CD4-positive, alpha-beta T cell (primary cell): ENCODE measurements around the gene KCNQ1. TPM values are rescaled to one million over a fixed set of nuclear protein-coding genes. Genes with fewer than 3 reads are reported as not detected.

ENCODE experiments used
- ATAC-seq: fragments of 200-7000 bp; cut with Tn5 transposase; one replicate; pipeline ENCODE4 v1.10.0; 2022; ENCODE audit warnings: mild to moderate bottlenecking; ENCODE audit not compliant: poor library complexity
- CTCF ChIA-PET: fragments of 350-600 bp; sonication (Branson Sonifier 250); formaldehyde crosslinking; loops from one replicate; lab custom pipeline; 2021; ENCODE audit warnings: antibody characterized with exemption, inconsistent platforms; lab: Charles Lee
- POLR2A ChIA-PET: fragments of 350-600 bp; sonication (Branson Sonifier 250); formaldehyde crosslinking; loops from one replicate; lab custom pipeline; 2021; ENCODE audit warnings: antibody characterized with exemption, inconsistent platforms; lab: Charles Lee
- DNase-seq, 14 experiments: peaks; one replicate each; pipeline ENCODE4 v3.0.0-alpha.2; 2013 to 2020; ENCODE audit warnings: mixed read lengths in 2 of 14
- H3K27ac ChIP-seq, 2 donors: one replicate each; pipeline versions ENCODE4 v1.5.1 to v1.7.0; 2013; ENCODE audit warnings: low read length in 2 of 2, low read depth in 1 of 2, mild to moderate bottlenecking in 1 of 2
- H3K27me3 ChIP-seq, 2 experiments: 1 replicate in 1 of 2; 2 replicates in 1 of 2; pipeline versions ENCODE4 v1.6.1 to v1.7.0; 2013; ENCODE audit warnings: low read length in 2 of 2, control low read depth in 1 of 2, mild to moderate bottlenecking in 1 of 2, moderate library complexity in 1 of 2; ENCODE audit not compliant: insufficient read depth in 2 of 2, control insufficient read depth in 1 of 2
- H3K36me3 ChIP-seq: one replicate; pipeline ENCODE4 v1.6.1; 2013; ENCODE audit warnings: low read length, control low read depth; ENCODE audit not compliant: insufficient read depth
- H3K4me1 ChIP-seq: one replicate; pipeline ENCODE4 v1.6.1; 2013; ENCODE audit warnings: low read length, control low read depth; ENCODE audit not compliant: insufficient read depth
- H3K4me3 ChIP-seq: one replicate; pipeline ENCODE4 v1.5.1; 2013; ENCODE audit warnings: mild to moderate bottlenecking, low read length, moderate library complexity
- H3K9me3 ChIP-seq, 2 experiments: 1 replicate in 1 of 2; 2 replicates in 1 of 2; pipeline versions ENCODE4 v1.6.1 to v1.7.0; 2013; ENCODE audit warnings: low read length in 2 of 2, mild to moderate bottlenecking in 2 of 2, control low read depth in 1 of 2, moderate library complexity in 1 of 2; ENCODE audit not compliant: control insufficient read depth in 1 of 2, insufficient read depth in 1 of 2
- H3K27ac Mint-ChIP-seq: one replicate; pipeline ENCODE4 v1.8.0; 2020; ENCODE audit warnings: mixed read lengths
- H3K27me3 Mint-ChIP-seq: one replicate; pipeline ENCODE4 v1.8.0; 2021; ENCODE audit warnings: mixed read lengths
- H3K36me3 Mint-ChIP-seq: one replicate; pipeline ENCODE4 v1.8.0; 2021; ENCODE audit warnings: low read depth, mixed read lengths
- H3K4me1 Mint-ChIP-seq: one replicate; pipeline ENCODE4 v1.8.0; 2021; ENCODE audit warnings: low read depth, mixed read lengths
- H3K4me3 Mint-ChIP-seq: one replicate; pipeline ENCODE4 v1.8.0; 2020; ENCODE audit warnings: mild to moderate bottlenecking, mixed read lengths
- H3K9me3 Mint-ChIP-seq: one replicate; pipeline ENCODE4 v1.8.0; 2020; ENCODE audit warnings: mixed read lengths
- intact Hi-C, 2 experiments: fragments of 100-400 bp; cut with DNase I in 1 of 2; cut with micrococcal nuclease in 1 of 2; formaldehyde crosslinking; loops; one replicate each; pipeline versions ENCODE4 v1.15.1 to v1.9.0; 2023 to 2025; cut with DNase I, micrococcal nuclease
- total RNA-seq, 174 experiments: library from RNA in 2 of 174; stranded (reverse) in 2 of 174; gene quantifications; one replicate each; pipeline ENCODE4 v1.2.3 and lab custom pipeline; 2021 to 2026
- TF ChIP-seq, protein P1 (sequence below): fragments of 200-600 bp; IDR thresholded peaks from one replicate; pipeline ENCODE4 v1.8.0; 2022; ENCODE audit warnings: antibody characterized with exemption, mild to moderate bottlenecking

Gene KCNQ1
- total RNA-seq, 2 experiments from 2014 or later: 31.3 to 33.1 TPM

DNA sequence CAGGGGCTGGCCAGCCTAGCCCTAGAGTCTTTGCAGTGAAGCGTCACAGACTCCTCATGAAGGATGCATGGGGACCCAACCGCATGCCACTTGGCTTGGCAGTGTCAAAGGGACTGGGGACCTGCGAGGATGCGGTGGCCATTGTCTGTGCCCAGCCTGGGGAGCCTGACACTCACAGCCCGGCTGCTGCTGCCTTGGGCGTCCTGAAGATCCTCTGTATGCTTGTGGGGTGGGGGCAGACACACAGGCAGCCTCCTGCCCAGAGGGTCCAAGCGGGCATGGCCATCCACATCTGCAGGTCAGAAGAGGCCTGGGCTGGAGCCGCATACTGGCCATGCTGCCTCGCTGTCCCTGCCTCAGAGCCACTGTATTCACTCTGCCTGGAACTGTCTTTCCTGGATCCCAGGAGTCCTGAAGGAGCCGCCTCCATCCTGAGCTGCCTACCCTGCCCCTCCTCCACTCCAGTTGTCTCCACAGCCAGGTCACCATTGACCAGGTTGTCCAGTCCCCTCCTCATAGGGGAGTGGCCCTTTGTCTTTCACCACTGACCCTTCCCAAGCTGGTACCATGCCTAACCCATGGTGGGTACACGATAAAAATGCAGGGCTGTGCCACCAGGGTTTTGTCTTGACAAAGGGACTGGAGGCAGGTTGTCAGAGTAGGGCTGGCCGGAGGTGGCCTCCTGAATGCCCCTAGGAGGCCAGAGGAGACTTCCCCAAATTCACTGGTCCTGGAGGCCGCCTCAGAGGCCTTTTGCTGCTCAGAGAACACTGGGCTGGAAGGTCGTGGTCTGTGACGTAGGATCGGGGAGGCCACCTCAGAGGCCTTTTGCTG lies 148.0 kb downstream of the KCNQ1 start:
- intact Hi-C loops: no loop called here
- Histone ChIP-seq H3K9me3 (peaks cover 0 to 17% of the 10 kb centered on the region in 2 experiments), H3K4me1 (no peaks in the 10 kb centered on the region), H3K27me3 (no peaks in the 10 kb centered on the region), H3K4me3 (no peak overlapping the region), H3K27ac (no peak overlapping the region), H3K36me3 (peaks cover 22% of the 10 kb centered on the region)
- TF ChIP-seq, protein P1, sequence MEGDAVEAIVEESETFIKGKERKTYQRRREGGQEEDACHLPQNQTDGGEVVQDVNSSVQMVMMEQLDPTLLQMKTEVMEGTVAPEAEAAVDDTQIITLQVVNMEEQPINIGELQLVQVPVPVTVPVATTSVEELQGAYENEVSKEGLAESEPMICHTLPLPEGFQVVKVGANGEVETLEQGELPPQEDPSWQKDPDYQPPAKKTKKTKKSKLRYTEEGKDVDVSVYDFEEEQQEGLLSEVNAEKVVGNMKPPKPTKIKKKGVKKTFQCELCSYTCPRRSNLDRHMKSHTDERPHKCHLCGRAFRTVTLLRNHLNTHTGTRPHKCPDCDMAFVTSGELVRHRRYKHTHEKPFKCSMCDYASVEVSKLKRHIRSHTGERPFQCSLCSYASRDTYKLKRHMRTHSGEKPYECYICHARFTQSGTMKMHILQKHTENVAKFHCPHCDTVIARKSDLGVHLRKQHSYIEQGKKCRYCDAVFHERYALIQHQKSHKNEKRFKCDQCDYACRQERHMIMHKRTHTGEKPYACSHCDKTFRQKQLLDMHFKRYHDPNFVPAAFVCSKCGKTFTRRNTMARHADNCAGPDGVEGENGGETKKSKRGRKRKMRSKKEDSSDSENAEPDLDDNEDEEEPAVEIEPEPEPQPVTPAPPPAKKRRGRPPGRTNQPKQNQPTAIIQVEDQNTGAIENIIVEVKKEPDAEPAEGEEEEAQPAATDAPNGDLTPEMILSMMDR: no peak
- DNase-seq (no peak), ATAC-seq (no peak)
- ChIA-PET POLR2A (no interaction called here), CTCF (no interaction called here)
- no peaks in the 10 kb centered on the region for H3K4me1 Mint-ChIP-seq
- H3K27me3 Mint-ChIP-seq: no peaks in the 10 kb centered on the region
- H3K4me3 Mint-ChIP-seq: no peak overlapping the region
- no peak overlapping the region for H3K27ac Mint-ChIP-seq
- peaks cover 97% of the 10 kb centered on the region for H3K36me3 Mint-ChIP-seq
- peaks cover 7% of the 10 kb centered on the region for H3K9me3 Mint-ChIP-seq

DNA sequence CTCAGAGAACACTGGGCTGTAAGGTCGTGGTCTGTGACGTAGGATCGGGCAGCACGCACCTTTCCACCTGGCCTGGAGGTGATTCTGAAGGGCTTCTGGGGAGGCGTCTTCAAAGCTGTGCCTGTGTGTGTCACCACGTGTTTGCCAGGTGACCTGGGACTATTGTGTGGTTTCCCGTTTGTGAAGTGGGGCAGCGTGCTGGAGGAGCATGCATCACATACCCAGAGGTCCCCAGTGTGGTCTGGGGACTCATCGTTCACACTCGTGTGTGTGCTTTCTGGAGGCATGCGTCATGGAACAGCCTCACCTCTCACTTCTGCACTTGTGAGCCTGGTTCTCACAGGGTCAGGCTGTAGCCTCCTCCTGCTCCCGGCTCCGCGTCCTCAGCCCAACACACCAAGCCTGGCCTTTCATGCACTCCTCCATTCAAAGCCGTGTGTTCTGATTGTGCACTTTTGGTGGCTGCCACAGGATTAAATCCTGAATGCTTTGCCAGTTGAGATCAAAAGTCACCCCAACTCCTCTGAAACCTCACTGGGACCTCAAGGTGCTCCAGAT lies 148.7 kb downstream of the KCNQ1 start:
- peaks cover 7% of the 10 kb centered on the region for H3K9me3 Mint-ChIP-seq
- TF ChIP-seq, protein P1: no peak
- intact Hi-C loops: no loop called here

DNA sequence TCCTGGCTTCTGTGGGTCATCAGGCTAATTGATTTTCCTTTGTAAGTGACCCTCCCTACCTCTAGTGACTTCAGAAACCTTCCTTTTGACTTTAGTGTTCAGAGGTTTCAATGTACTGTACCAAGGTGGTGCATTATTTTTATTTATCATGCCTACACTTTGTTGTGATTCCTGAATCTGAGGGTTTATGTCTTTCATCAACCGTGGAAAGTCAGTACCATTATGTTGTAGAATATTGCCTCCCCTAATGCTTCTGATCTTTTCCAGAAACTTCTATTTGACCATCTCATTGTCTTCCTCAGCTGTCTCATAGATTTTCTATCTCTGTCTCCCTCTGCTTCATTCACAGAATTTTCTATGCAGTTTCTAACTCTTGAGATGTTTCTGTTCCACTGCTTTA lies 149.5 kb downstream of the KCNQ1 start:
- ATAC-seq: no peak
- Mint-ChIP-seq H3K4me3 (no peak overlapping the region), H3K36me3 (peaks cover 96% of the 10 kb centered on the region), H3K9me3 (peaks cover 7% of the 10 kb centered on the region), H3K4me1 (no peaks in the 10 kb centered on the region), H3K27me3 (no peaks in the 10 kb centered on the region), H3K27ac (no peak overlapping the region)
- peaks cover 14% of the 10 kb centered on the region for H3K36me3 ChIP-seq
- ChIA-PET CTCF (no interaction called here), POLR2A (no interaction called here)
- H3K4me1 ChIP-seq: no peaks in the 10 kb centered on the region
- peaks cover 5 to 17% of the 10 kb centered on the region in 2 experiments for H3K9me3 ChIP-seq
- no peak for DNase-seq
- TF ChIP-seq, protein P1: no peak
- intact Hi-C loops: no loop called here
- H3K27ac ChIP-seq: no peak overlapping the region
- H3K4me3 ChIP-seq: no peak overlapping the region
- no peaks in the 10 kb centered on the region for H3K27me3 ChIP-seq

More for the DNA sequence above, 148.7 kb downstream of the KCNQ1 start:
- Mint-ChIP-seq H3K4me1 (no peaks in the 10 kb centered on the region), H3K4me3 (no peak overlapping the region), H3K27ac (no peak overlapping the region), H3K27me3 (no peaks in the 10 kb centered on the region), H3K36me3 (peaks cover 97% of the 10 kb centered on the region)
- H3K4me3 ChIP-seq: no peak overlapping the region
- no peaks in the 10 kb centered on the region for H3K27me3 ChIP-seq
- H3K9me3 ChIP-seq: peaks cover 2 to 17% of the 10 kb centered on the region in 2 experiments
- ChIA-PET CTCF (no interaction called here), POLR2A (no interaction called here)
- ATAC-seq (no peak), DNase-seq (no peak)
- peaks cover 22% of the 10 kb centered on the region for H3K36me3 ChIP-seq
- H3K27ac ChIP-seq: no peak overlapping the region
- H3K4me1 ChIP-seq: no peaks in the 10 kb centered on the region
